GM19023 (cell line): ENCODE results near the gene TPM1.

ENCODE experiments used
- ATAC-seq: cut with Tn5 transposase; IDR thresholded peaks from one replicate; pipeline ENCODE4 v1.9.1; 2021; ENCODE audit warnings: mild to moderate bottlenecking, moderate library complexity; ENCODE audit not compliant: unreplicated experiment

Gene TPM1

GRCh38 chr15:63040954-63041353 is 1.6 kb upstream of the TPM1 start:
- ATAC-seq = no peak

GRCh38 chr15:63041402-63041973 is 1.1 kb upstream of the TPM1 start:
- no peak for ATAC-seq

GRCh38 chr15:63042877-63043334 is 359 bp downstream of the TPM1 start:
- no peak for ATAC-seq

GRCh38 chr15:63043335-63044076 is 959 bp downstream of the TPM1 start:
- ATAC-seq = no peak

GRCh38 chr15:63044077-63044644 is 1.6 kb downstream of the TPM1 start:
- ATAC-seq = no peak

GRCh38 chr15:63044645-63045464 is 2.3 kb downstream of the TPM1 start:
- no peak for ATAC-seq

- ATAC-seq = no peak
Measured at GRCh38 chr15:63045465-63045840, 2.9 kb downstream of the TPM1 start.

- no peak for ATAC-seq
Measured at GRCh38 chr15:63045879-63046278, 3.3 kb downstream of the TPM1 start.

- no peak for ATAC-seq
Measured at GRCh38 chr15:63046917-63047760, 4.6 kb downstream of the TPM1 start.

GRCh38 chr15:63047792-63048114 is 5.2 kb downstream of the TPM1 start:
- no peak for ATAC-seq

- peak; percentile 86 for ATAC-seq
Measured at GRCh38 chr15:63048115-63048775, 5.7 kb downstream of the TPM1 start.

GRCh38 chr15:63048776-63049665 is 6.5 kb downstream of the TPM1 start:
- ATAC-seq = no peak

- no peak for ATAC-seq
Measured at GRCh38 chr15:63049783-63050371, 7.3 kb downstream of the TPM1 start.

- no peak for ATAC-seq
Measured at GRCh38 chr15:63050731-63051155, 8.2 kb downstream of the TPM1 start.

- ATAC-seq = no peak
Measured at GRCh38 chr15:63051156-63052066, 8.9 kb downstream of the TPM1 start.

- no peak for ATAC-seq
Measured at GRCh38 chr15:63052077-63052841, 9.7 kb downstream of the TPM1 start.
